Keratinocyte (primary cell): ENCODE data around the gene SYNE1. TPM values are rescaled to one million over a fixed set of nuclear protein-coding genes. Genes with fewer than 3 reads are reported as not detected.

Experiments
- DNase-seq: peaks from one replicate; pipeline ENCODE4 v3.0.0-alpha.2; 2011; ENCODE audit warnings: low read depth, missing footprints, low spot score
- FAIRE-seq: peaks from 2 replicates; lab custom pipeline; 2011; peaks lifted over from hg19 to GRCh38; lab: Jason Lieb, UNC
- H2AFZ ChIP-seq: 2 replicates; pipeline ENCODE4 v1.6.0; 2012; ENCODE audit warnings: low read length, control low read depth, inconsistent platforms; ENCODE audit not compliant: control insufficient read depth
- H3K27ac ChIP-seq: 2 replicates; pipeline ENCODE4 v1.5.1; 2011; ENCODE audit warnings: low read length; ENCODE audit not compliant: control insufficient read depth, insufficient read depth
- H3K27me3 ChIP-seq: 3 replicates; pipeline ENCODE4 v1.6.0; 2011; ENCODE audit warnings: low read length; ENCODE audit not compliant: control insufficient read depth, insufficient read depth; ENCODE audit errors: extremely low read depth
- H3K36me3 ChIP-seq, 2 experiments: 2 replicates in 1 of 2; 3 replicates in 1 of 2; pipeline ENCODE4 v1.5.1; 2011; ENCODE audit warnings: low read length in 2 of 2, mild to moderate bottlenecking in 1 of 2; ENCODE audit not compliant: control insufficient read depth in 2 of 2, insufficient read depth in 2 of 2; ENCODE audit errors: extremely low read depth in 1 of 2
- H3K4me1 ChIP-seq: 3 replicates; pipeline ENCODE4 v1.5.1; 2011; ENCODE audit warnings: low read length; ENCODE audit not compliant: control insufficient read depth, insufficient read depth; ENCODE audit errors: extremely low read depth
- H3K4me2 ChIP-seq: 3 replicates; pipeline ENCODE4 v1.6.0; 2011; ENCODE audit warnings: low read depth, low read length; ENCODE audit not compliant: control insufficient read depth, insufficient read depth; ENCODE audit errors: extremely low read depth
- H3K4me3 ChIP-seq, 3 experiments: fragments of 200-600 bp in 1 of 3; sonication (generic) in 1 of 3; 2 replicates in 2 of 3; 3 replicates in 1 of 3; pipeline ENCODE4 v1.5.1; 2011 to 2016; ENCODE audit warnings: low read length in 3 of 3, mild to moderate bottlenecking in 3 of 3, control low read depth in 2 of 3, inconsistent platforms in 1 of 3, low read depth in 1 of 3, mixed read lengths in 1 of 3, mixed run types in 1 of 3, moderate library complexity in 1 of 3; ENCODE audit not compliant: control insufficient read depth in 2 of 3, insufficient read depth in 2 of 3; ENCODE audit errors: extremely low read depth in 1 of 3
- H3K79me2 ChIP-seq: 2 replicates; pipeline ENCODE4 v1.6.0; 2012; ENCODE audit warnings: low read length; ENCODE audit not compliant: control insufficient read depth, insufficient read depth
- H3K9ac ChIP-seq: 3 replicates; pipeline ENCODE4 v1.6.0; 2011; ENCODE audit warnings: low read length; ENCODE audit not compliant: control insufficient read depth, insufficient read depth; ENCODE audit errors: extremely low read depth
- H3K9me1 ChIP-seq: 3 replicates; pipeline ENCODE4 v1.6.0; 2011; ENCODE audit warnings: low read length; ENCODE audit not compliant: control insufficient read depth, insufficient read depth; ENCODE audit errors: extremely low read depth
- H3K9me3 ChIP-seq: 2 replicates; pipeline ENCODE4 v1.5.1; 2012; ENCODE audit warnings: low read depth, low read length; ENCODE audit not compliant: control insufficient read depth
- H4K20me1 ChIP-seq: 3 replicates; pipeline ENCODE4 v1.6.0; 2011; ENCODE audit warnings: low read length; ENCODE audit not compliant: control insufficient read depth, insufficient read depth; ENCODE audit errors: extremely low read depth
- CTCF ChIP-seq, 3 experiments: IDR thresholded peaks in 1 of 3; conservative IDR thresholded peaks in 1 of 3; optimal IDR thresholded peaks in 1 of 3; 2 replicates in 2 of 3; 3 replicates in 1 of 3; pipeline versions ENCODE3 to v1.5.1; 2011; ENCODE audit warnings: low read length in 3 of 3, mild to moderate bottlenecking in 3 of 3, moderate library complexity in 2 of 3, control low read depth in 1 of 3, inconsistent platforms in 1 of 3; ENCODE audit not compliant: insufficient read depth in 2 of 3; ENCODE audit errors: extremely low read depth in 1 of 3
- EZH2 ChIP-seq: IDR thresholded peaks from one replicate; pipeline ENCODE4 v1.6.1; 2012; ENCODE audit warnings: inconsistent platforms, mild to moderate bottlenecking, low read length, moderate library complexity
- dilution Hi-C: fragments of 300-500 bp; cut with MboI; formaldehyde crosslinking; loops from one replicate; pipeline ENCODE4 v1.7.0; 2020; ENCODE audit warnings: low sequenced_read_pairs; ENCODE audit not compliant: extremely low pct_ligation_motif_present
- polyA plus RNA-seq, 5 experiments: library from polyadenylated mRNA; depleted of rRNA in 3 of 5; stranded (reverse) in 3 of 5; stranded (forward) in 1 of 5; unstranded in 1 of 5; fragments of >200 nt; gene quantifications; 1 replicate in 1 of 5; 2 replicates in 3 of 5; 3 replicates in 1 of 5; pipeline versions ENCODE4 v1.2.1 to v1.2.3, GENCODE V29; 2011 to 2012; ENCODE audit warnings: missing spikeins in 2 of 5, low read depth in 1 of 5, low replicate concordance in 1 of 5

SYNE1 gene
- polyA plus RNA-seq, 1 donor (not counting 4 experiments of a cell fraction or from before 2014, with no cell fraction given): 4.0 TPM

DNA sequence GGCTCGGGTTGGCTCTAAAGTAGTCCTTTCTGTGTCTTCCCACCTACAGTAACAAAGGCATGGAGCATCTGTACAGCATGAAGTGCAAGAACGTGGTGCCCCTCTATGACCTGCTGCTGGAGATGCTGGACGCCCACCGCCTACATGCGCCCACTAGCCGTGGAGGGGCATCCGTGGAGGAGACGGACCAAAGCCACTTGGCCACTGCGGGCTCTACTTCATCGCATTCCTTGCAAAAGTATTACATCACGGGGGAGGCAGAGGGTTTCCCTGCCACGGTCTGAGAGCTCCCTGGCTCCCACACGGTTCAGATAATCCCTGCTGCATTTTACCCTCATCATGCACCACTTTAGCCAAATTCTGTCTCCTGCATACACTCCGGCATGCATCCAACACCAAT, 538.5 kb downstream of the SYNE1 start:
- DNase-seq (no peak), FAIRE-seq (no peak)
- H3K4me1 ChIP-seq: peaks cover 52% of the 10 kb centered on the region
- H3K27ac ChIP-seq: no peak overlapping the region
- H3K4me2 ChIP-seq: no peak overlapping the region
- no peaks in the 10 kb centered on the region for H3K9me1 ChIP-seq
- H3K27me3 ChIP-seq: no peaks in the 10 kb centered on the region
- H3K9me3 ChIP-seq: no peaks in the 10 kb centered on the region
- TF ChIP-seq EZH2: no peak
- TF ChIP-seq CTCF (optimal IDR thresholded peaks at IDR 0.05 in 1 of 3, IDR thresholded peaks at IDR 0.05 in 1 of 3, conservative IDR thresholded peaks at IDR 0.05 in 1 of 3; ENCODE audit: extremely low read depth in 1 of 3, insufficient read depth in 2 of 3, low read length in 3 of 3): no peak
- no peak overlapping the region for H3K4me3 ChIP-seq
- no peaks in the 10 kb centered on the region for H4K20me1 ChIP-seq
- no peak overlapping the region for H2AFZ ChIP-seq
- no peaks in the 10 kb centered on the region for H3K36me3 ChIP-seq
- H3K79me2 ChIP-seq: no peaks in the 10 kb centered on the region
- no peak overlapping the region for H3K9ac ChIP-seq
- dilution Hi-C loops: no loop called here

DNA sequence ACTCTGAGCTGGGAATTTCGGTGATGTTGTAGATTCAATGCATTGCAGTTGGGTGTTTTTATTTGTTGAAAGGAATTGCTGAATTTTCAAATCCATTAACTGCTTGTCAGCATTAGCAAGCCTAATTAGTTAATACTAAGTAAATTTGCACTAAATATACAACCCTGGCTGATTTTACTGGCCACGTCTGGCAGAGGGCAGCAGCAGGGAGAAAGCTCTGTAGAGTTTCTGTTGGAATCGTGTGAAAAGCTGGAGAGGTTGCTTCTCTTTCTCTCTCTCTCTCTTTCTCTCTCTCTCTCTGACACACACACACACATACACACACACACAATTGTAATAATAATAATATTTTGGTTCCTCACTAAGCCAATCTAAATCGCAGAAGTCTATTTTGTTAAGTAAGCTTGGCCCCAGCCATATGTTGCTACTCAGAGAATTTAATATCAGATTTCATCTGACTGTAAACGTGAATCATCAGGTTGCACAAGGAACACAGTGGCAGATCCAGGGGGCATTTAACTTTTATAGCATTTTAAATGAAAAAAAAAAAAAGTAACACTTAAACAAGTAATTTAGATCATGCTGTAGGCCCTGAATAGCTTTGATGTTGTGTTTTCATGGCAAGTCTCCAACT, 540.2 kb downstream of the SYNE1 start:
- dilution Hi-C loops: no loop called here
- peak overlapping the region; percentile 83 for H3K27ac ChIP-seq
- H3K4me1 ChIP-seq: peaks cover 59% of the 10 kb centered on the region
- peak overlapping the region; percentile 54 for H3K4me2 ChIP-seq
- H3K27me3 ChIP-seq: no peaks in the 10 kb centered on the region
- no peaks in the 10 kb centered on the region for H3K9me1 ChIP-seq
- DNase-seq: no peak
- H4K20me1 ChIP-seq: no peaks in the 10 kb centered on the region
- H2AFZ ChIP-seq: peak overlapping the region; percentile 65
- no peak overlapping the region for H3K9ac ChIP-seq
- H3K9me3 ChIP-seq: no peaks in the 10 kb centered on the region
- FAIRE-seq: no peak
- H3K36me3 ChIP-seq: no peaks in the 10 kb centered on the region
- H3K79me2 ChIP-seq: no peaks in the 10 kb centered on the region
- no peak overlapping the region for H3K4me3 ChIP-seq
- no peak for TF ChIP-seq EZH2
- TF ChIP-seq CTCF (optimal IDR thresholded peaks at IDR 0.05 in 1 of 3, IDR thresholded peaks at IDR 0.05 in 1 of 3, conservative IDR thresholded peaks at IDR 0.05 in 1 of 3; ENCODE audit: extremely low read depth in 1 of 3, insufficient read depth in 2 of 3, low read length in 3 of 3): peak in 1 of 3 experiments; percentile 23
